Suprapubic skin (tissue), 3 donors: ENCODE results near the gene TNPO2.

Experiments used
- POLR2AphosphoS5 ChIP-seq, 3 donors: sonication (generic); formaldehyde crosslinking; IDR thresholded peaks; one replicate each; pipeline ENCODE4 v1.6.1; 2017; ENCODE audit warnings: antibody characterized with exemption in 3 of 3
- TF ChIP-seq, protein P1 (sequence below), 2 donors: fragments of 200-600 bp in 1 of 2; fragments of 450-650 bp in 1 of 2; sonication (generic) in 1 of 2; IDR thresholded peaks; one replicate each; pipeline ENCODE4 v1.5.1; 2016 to 2019; ENCODE audit warnings: antibody characterized with exemption in 2 of 2, mild to moderate bottlenecking in 1 of 2, moderate library complexity in 1 of 2

DNA sequence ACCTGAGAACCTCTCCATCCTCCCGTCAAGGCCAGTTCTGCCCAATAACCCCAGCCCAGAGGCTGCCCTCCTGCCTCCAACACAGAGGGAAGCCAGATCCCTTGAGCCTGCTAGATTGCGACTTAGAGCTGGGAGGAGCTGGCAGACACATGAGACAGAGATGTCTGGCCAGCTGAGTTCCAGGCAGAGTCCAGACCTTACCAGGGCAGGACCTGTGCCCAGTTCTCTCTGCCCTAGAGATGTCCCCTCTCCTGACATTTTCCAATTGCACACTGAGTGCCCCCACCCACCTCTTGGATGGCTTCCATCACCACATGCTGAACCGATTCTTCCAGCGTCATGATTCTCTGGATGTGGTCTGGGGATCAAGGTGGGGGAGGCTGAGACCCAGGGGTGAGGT, 48.6 kb upstream of the TNPO2 start:
- TF ChIP-seq, protein P1, sequence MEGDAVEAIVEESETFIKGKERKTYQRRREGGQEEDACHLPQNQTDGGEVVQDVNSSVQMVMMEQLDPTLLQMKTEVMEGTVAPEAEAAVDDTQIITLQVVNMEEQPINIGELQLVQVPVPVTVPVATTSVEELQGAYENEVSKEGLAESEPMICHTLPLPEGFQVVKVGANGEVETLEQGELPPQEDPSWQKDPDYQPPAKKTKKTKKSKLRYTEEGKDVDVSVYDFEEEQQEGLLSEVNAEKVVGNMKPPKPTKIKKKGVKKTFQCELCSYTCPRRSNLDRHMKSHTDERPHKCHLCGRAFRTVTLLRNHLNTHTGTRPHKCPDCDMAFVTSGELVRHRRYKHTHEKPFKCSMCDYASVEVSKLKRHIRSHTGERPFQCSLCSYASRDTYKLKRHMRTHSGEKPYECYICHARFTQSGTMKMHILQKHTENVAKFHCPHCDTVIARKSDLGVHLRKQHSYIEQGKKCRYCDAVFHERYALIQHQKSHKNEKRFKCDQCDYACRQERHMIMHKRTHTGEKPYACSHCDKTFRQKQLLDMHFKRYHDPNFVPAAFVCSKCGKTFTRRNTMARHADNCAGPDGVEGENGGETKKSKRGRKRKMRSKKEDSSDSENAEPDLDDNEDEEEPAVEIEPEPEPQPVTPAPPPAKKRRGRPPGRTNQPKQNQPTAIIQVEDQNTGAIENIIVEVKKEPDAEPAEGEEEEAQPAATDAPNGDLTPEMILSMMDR (IDR thresholded peaks at IDR 0.05): no peak
- TF ChIP-seq POLR2AphosphoS5 (IDR thresholded peaks at IDR 0.05): no peak
